Gastroesophageal sphincter (tissue), 4 donors: ENCODE data around the gene CHMP5. TPM values are rescaled to one million over a fixed set of nuclear protein-coding genes. Genes with fewer than 3 reads are reported as not detected.
A peak's percentile ranks its signal among the peaks of the same experiment; 100 is the strongest.

ENCODE experiments used
- ATAC-seq: fragments of 150-250 bp; one replicate; pipeline ENCODE4 v1.9.1; 2016; ENCODE audit warnings: mild to moderate bottlenecking, moderate library complexity
- H3K27ac ChIP-seq, 4 donors: fragments of 200-600 bp; sonication (generic) in 3 of 4; 1 replicate in 3 of 4; 2 replicates in 1 of 4; pipeline ENCODE4 v1.5.1; 2016 to 2019
- H3K27me3 ChIP-seq: fragments of 200-600 bp; sonication (generic); one replicate; pipeline ENCODE4 v1.5.1; 2019
- H3K36me3 ChIP-seq, 2 donors: fragments of 200-600 bp; sonication (generic); one replicate each; pipeline ENCODE4 v1.5.1; 2019; ENCODE audit warnings: control low read depth in 1 of 2
- H3K4me1 ChIP-seq, 3 donors: fragments of 200-600 bp; sonication (generic); 1 replicate in 2 of 3; 2 replicates in 1 of 3; pipeline ENCODE4 v1.5.1; 2016 to 2019; ENCODE audit warnings: control low read depth in 2 of 3
- H3K4me3 ChIP-seq, 2 donors: fragments of 200-600 bp; sonication (generic); one replicate each; pipeline ENCODE4 v1.5.1; 2019; ENCODE audit warnings: mild to moderate bottlenecking in 1 of 2, moderate library complexity in 1 of 2
- H3K9me3 ChIP-seq, 3 donors: fragments of 200-600 bp; sonication (generic); one replicate each; pipeline ENCODE4 v1.5.1; 2017 to 2019; ENCODE audit warnings: control low read depth in 2 of 3
- CTCF ChIP-seq, 4 experiments: fragments of 200-600 bp in 2 of 4; fragments of 450-650 bp in 2 of 4; sonication (generic) in 1 of 4; IDR thresholded peaks; one replicate each; pipeline ENCODE4 v1.5.1; 2017 to 2019; ENCODE audit warnings: antibody characterized with exemption in 4 of 4, mild to moderate bottlenecking in 2 of 4, moderate library complexity in 2 of 4
- EP300 ChIP-seq: sonication (generic); formaldehyde crosslinking; IDR thresholded peaks from one replicate; pipeline ENCODE4 v1.6.1; 2017; ENCODE audit warnings: antibody characterized with exemption, mild to moderate bottlenecking
- POLR2A ChIP-seq, 2 donors: fragments of 450-650 bp; IDR thresholded peaks; one replicate each; pipeline ENCODE4 v1.6.1; 2017; ENCODE audit warnings: antibody characterized with exemption in 2 of 2, mild to moderate bottlenecking in 2 of 2, moderate library complexity in 1 of 2
- POLR2AphosphoS5 ChIP-seq: sonication (generic); formaldehyde crosslinking; IDR thresholded peaks from one replicate; pipeline ENCODE4 v1.6.1; 2017; ENCODE audit warnings: antibody characterized with exemption
- WGBS, 2 donors: methylation state at CpG; one replicate each; pipeline ENCODE4 v1.1.5; 2018; ENCODE audit warnings: low coverage in 1 of 2; 5-methylcytosine and 5-hydroxymethylcytosine counted together
- total RNA-seq, 4 donors: library from RNA; depleted of rRNA; stranded (reverse); fragments of >200 nt; gene quantifications; one replicate each; pipeline ENCODE4 v1.1.0, GENCODE V29; 2016

CHMP5 gene
- total RNA-seq, 4 donors from 2014 or later: 45.6 to 89.0 (median 59.3) TPM

- TF ChIP-seq POLR2A (IDR thresholded peaks at IDR 0.05) (no peak), POLR2AphosphoS5 (no peak), CTCF (IDR thresholded peaks at IDR 0.05) (no peak), EP300 (no peak)
- ATAC-seq: no peak
- peaks cover 5 to 88% (median 26%) of the 10 kb centered on the region in 3 donors for H3K4me1 ChIP-seq
- H3K27ac ChIP-seq: no peak overlapping the region
- 79 to 87% methylated on average over 7 to 11 of the region's 12 CpGs for WGBS, 2 donors
- H3K27me3 ChIP-seq: no peaks in the 10 kb centered on the region
- H3K4me3 ChIP-seq: no peak overlapping the region
- H3K36me3 ChIP-seq: peaks cover 4 to 72% of the 10 kb centered on the region in 2 donors
- no peaks in the 10 kb centered on the region for H3K9me3 ChIP-seq
These were observed 30.0 kb downstream of the CHMP5 start for GRCh38 chr9:33294670-33295432.

GRCh38 chr9:33295571-33295970 lies 30.7 kb downstream of the CHMP5 start:
- no peak for ATAC-seq
- Histone ChIP-seq H3K27me3 (no peaks in the 10 kb centered on the region), H3K4me1 (peaks cover 5 to 95% (median 26%) of the 10 kb centered on the region in 3 donors), H3K36me3 (peaks cover 4 to 79% of the 10 kb centered on the region in 2 donors), H3K27ac (no peak overlapping the region), H3K4me3 (no peak overlapping the region), H3K9me3 (no peaks in the 10 kb centered on the region)
- WGBS, 2 donors: 69 to 93% methylated on average over 2 of the region's 2 CpGs
- TF ChIP-seq CTCF (IDR thresholded peaks at IDR 0.05): no peak
- TF ChIP-seq POLR2A (IDR thresholded peaks at IDR 0.05): no peak

GRCh38 chr9:33297432-33297831 lies 32.6 kb downstream of the CHMP5 start:
- WGBS, 2 donors: 60% methylated on average over 1 of the region's 1 CpG; no CpG with 5 or more reads in 1 of the 2 donors
- Histone ChIP-seq H3K4me3 (no peak overlapping the region), H3K4me1 (peaks cover 5 to 84% (median 15%) of the 10 kb centered on the region in 3 donors), H3K9me3 (no peaks in the 10 kb centered on the region), H3K36me3 (peaks cover 4 to 91% of the 10 kb centered on the region in 2 donors), H3K27me3 (no peaks in the 10 kb centered on the region), H3K27ac (no peak overlapping the region)
- ATAC-seq: peak; percentile 46
- TF ChIP-seq POLR2A (IDR thresholded peaks at IDR 0.05): no peak
- TF ChIP-seq CTCF (IDR thresholded peaks at IDR 0.05): no peak
- no peak for TF ChIP-seq EP300
- TF ChIP-seq POLR2AphosphoS5: no peak

- no peak overlapping the region for H3K27ac ChIP-seq
- H3K36me3 ChIP-seq: peaks cover 12 to 100% of the 10 kb centered on the region in 2 donors
- ATAC-seq: no peak
- TF ChIP-seq EP300 (no peak), POLR2A (IDR thresholded peaks at IDR 0.05) (no peak), POLR2AphosphoS5 (no peak), CTCF (IDR thresholded peaks at IDR 0.05) (no peak)
- H3K4me3 ChIP-seq: no peak overlapping the region
- H3K9me3 ChIP-seq: no peaks in the 10 kb centered on the region
- peaks cover 5 to 52% (median 11%) of the 10 kb centered on the region in 3 donors for H3K4me1 ChIP-seq
- no peaks in the 10 kb centered on the region for H3K27me3 ChIP-seq
- WGBS, 2 donors: 81 to 100% methylated on average over 1 to 2 of the region's 2 CpGs
These were observed 35.7 kb downstream of the CHMP5 start for GRCh38 chr9:33300546-33300945.

GRCh38 chr9:33304362-33304761 lies 39.5 kb downstream of the CHMP5 start:
- Histone ChIP-seq H3K27ac (no peak overlapping the region), H3K36me3 (peaks cover 19 to 100% of the 10 kb centered on the region in 2 donors)
- 83% methylated on average over 1 of the region's 1 CpG; no CpG with 5 or more reads in 1 of the 2 donors for WGBS, 2 donors

More at GRCh38 chr9:33304362-33304761, 39.5 kb downstream of the CHMP5 start:
- Histone ChIP-seq H3K4me1 (peaks cover 0 to 14% (median 0%) of the 10 kb centered on the region in 3 donors), H3K27me3 (no peaks in the 10 kb centered on the region), H3K4me3 (no peak overlapping the region), H3K9me3 (no peaks in the 10 kb centered on the region)
- ATAC-seq: no peak
- TF ChIP-seq CTCF (IDR thresholded peaks at IDR 0.05): no peak
- no peak for TF ChIP-seq EP300
